ENCODE measurements around the gene UBP1.

Gene UBP1

DNA sequence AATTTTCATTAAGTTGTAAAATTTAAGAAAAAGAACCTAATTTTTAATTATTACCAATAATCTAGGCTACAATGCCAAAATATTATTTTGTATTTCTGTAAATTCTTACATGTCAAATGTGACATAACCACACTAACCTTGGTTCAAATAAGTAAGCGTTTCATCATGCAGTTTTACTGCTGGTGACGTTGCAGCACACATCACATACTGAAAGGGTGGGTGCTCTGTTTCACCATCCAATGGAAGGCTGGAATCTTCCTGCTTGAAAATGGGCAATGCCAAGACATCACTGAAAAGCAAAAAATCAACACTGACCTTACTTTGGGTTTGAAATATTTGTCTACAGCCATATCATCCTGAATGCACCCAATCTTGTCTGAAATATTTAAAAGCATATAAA lies 14.8 kb downstream of the UBP1 start:
- H3K36me3 ChIP-seq (ENCODE audit: control insufficient read depth in 2 of 2, insufficient read depth in 1 of 2, low read length in 2 of 2): peaks cover 12 to 24% of the 10 kb centered on the region in 2 experiments
- H3K4me3 ChIP-seq (ENCODE audit: low read depth, low read length): no peak overlapping the region
- ChIA-PET CTCF (no interaction called here), POLR2A (no interaction called here)
- TF ChIP-seq REST (tag by site-specific recombination; IDR thresholded peaks at IDR 0.05): no peak
- no peak for TF ChIP-seq ZIC2 (tag by site-specific recombination; IDR thresholded peaks at IDR 0.05)
- TF ChIP-seq, protein P1, sequence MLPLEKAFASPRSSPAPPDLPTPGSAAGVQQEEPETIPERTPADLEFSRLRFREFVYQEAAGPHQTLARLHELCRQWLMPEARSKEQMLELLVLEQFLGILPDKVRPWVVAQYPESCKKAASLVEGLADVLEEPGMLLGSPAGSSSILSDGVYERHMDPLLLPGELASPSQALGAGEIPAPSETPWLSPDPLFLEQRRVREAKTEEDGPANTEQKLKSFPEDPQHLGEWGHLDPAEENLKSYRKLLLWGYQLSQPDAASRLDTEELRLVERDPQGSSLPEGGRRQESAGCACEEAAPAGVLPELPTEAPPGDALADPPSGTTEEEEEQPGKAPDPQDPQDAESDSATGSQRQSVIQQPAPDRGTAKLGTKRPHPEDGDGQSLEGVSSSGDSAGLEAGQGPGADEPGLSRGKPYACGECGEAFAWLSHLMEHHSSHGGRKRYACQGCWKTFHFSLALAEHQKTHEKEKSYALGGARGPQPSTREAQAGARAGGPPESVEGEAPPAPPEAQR (tag by site-specific recombination; IDR thresholded peaks at IDR 0.05): no peak
- no peak for TF ChIP-seq ZNF2 (tag by site-specific recombination; IDR thresholded peaks at IDR 0.05)
- TF ChIP-seq MEIS1 (CRISPR knock-in tag; IDR thresholded peaks at IDR 0.05; ENCODE audit: borderline replicate concordance): no peak
- no peak for TF ChIP-seq ATF2 (tag by site-specific recombination; IDR thresholded peaks at IDR 0.05; ENCODE audit: low read depth)
- no peak for TF ChIP-seq ZNF292 (tag by site-specific recombination; IDR thresholded peaks at IDR 0.05; ENCODE audit: borderline replicate concordance, low read depth)
- no peak for TF ChIP-seq ZNF623 (tag by site-specific recombination; IDR thresholded peaks at IDR 0.05)
- no peak for TF ChIP-seq BCL11A (tag by site-specific recombination; IDR thresholded peaks at IDR 0.05; ENCODE audit: low read depth)
- no peak for TF ChIP-seq OSR2 (tag by site-specific recombination; IDR thresholded peaks at IDR 0.05)
- H3K4me1 ChIP-seq (ENCODE audit: control insufficient read depth, insufficient read depth, low read length): peaks cover 11% of the 10 kb centered on the region
- H3K9me3 ChIP-seq (ENCODE audit: control insufficient read depth, insufficient read depth, low read depth, low read length): no peaks in the 10 kb centered on the region
- H3K27ac ChIP-seq (ENCODE audit: extremely low read depth, low read depth, low read length): no peak overlapping the region

GRCh38 chr3:33424606-33425452 lies 15.4 kb downstream of the UBP1 start:
- TF ChIP-seq ZNF768 (tag by site-specific recombination; IDR thresholded peaks at IDR 0.05) (no peak), ZNF324 (tag by site-specific recombination; IDR thresholded peaks at IDR 0.05) (no peak), TRIM28 (IDR thresholded peaks at IDR 0.05; ENCODE audit: borderline replicate concordance, low read length) (0 out of 2 replicates have a peak, but pooled peaks have one; percentile 24)
- TF ChIP-seq, protein P2, sequence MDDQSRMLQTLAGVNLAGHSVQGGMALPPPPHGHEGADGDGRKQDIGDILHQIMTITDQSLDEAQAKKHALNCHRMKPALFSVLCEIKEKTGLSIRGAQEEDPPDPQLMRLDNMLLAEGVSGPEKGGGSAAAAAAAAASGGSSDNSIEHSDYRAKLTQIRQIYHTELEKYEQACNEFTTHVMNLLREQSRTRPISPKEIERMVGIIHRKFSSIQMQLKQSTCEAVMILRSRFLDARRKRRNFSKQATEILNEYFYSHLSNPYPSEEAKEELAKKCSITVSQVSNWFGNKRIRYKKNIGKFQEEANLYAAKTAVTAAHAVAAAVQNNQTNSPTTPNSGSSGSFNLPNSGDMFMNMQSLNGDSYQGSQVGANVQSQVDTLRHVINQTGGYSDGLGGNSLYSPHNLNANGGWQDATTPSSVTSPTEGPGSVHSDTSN (CRISPR knock-in tag; IDR thresholded peaks at IDR 0.05): no peak
- peaks cover 12 to 26% of the 10 kb centered on the region in 2 experiments for H3K36me3 ChIP-seq (ENCODE audit: control insufficient read depth in 2 of 2, insufficient read depth in 1 of 2, low read length in 2 of 2)
- no peak overlapping the region for H3K27ac ChIP-seq (ENCODE audit: extremely low read depth, low read depth, low read length)
- ChIA-PET POLR2A (no interaction called here), CTCF (no interaction called here)
- peaks cover 11% of the 10 kb centered on the region for H3K4me1 ChIP-seq (ENCODE audit: control insufficient read depth, insufficient read depth, low read length)
- H3K4me3 ChIP-seq (ENCODE audit: low read depth, low read length): no peak overlapping the region
- H3K9me3 ChIP-seq (ENCODE audit: control insufficient read depth, insufficient read depth, low read depth, low read length): no peaks in the 10 kb centered on the region
